PC-9 (cell line): ENCODE measurements around the gene TBC1D22A.

Experiments used
- CTCF ChIP-seq: fragments of 200-600 bp; sonication (generic); conservative IDR thresholded peaks from 2 replicates; pipeline ENCODE4 v1.6.1; 2017; ENCODE audit warnings: mixed run types, antibody characterized with exemption, mild to moderate bottlenecking, moderate library complexity
- EZH2 ChIP-seq: fragments of 200-600 bp; sonication (generic); IDR thresholded peaks from 2 replicates; pipeline ENCODE4 v1.8.0; 2017; ENCODE audit warnings: antibody characterized with exemption, low read depth

GRCh38 chr22:47020166-47020565 is 257.7 kb downstream of the TBC1D22A start:
- TF ChIP-seq CTCF (no peak), EZH2 (no peak)
